ENCODE measurements around the gene ATP8B3. TPM values are rescaled to one million over a fixed set of nuclear protein-coding genes. Genes with fewer than 3 reads are reported as not detected.
A peak's percentile ranks its signal among the peaks of the same experiment; 100 is the strongest.

Gene ATP8B3
- total RNA-seq, 1 donor from 2014 or later, result 5.2 TPM

DNA sequence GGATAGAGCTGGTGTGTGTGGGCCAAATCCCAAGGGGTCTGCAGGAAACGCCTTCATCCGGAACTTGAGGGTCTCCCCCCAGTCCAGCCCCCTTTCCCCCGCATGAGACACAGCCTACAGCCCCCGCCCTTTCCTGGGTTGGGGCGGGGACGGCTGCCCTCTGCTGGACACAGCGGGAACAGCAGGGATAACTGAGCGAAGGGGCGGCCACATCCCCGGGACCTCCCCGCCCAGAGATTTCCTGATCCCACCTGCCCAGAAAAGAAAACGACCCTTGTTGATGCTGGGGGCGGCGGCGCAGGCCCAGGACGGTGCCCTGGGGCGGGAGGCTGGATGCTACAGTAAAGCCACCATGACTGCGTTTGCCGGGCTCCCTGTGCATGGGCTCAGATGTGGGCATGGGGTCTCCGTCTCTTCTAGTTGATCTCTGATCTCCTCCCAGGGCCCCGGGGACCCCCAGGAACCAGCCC lies 44.6 kb downstream of the ATP8B3 start:
- no peak for DNase-seq (ENCODE audit: extremely low spot score, unreplicated experiment)
- Mint-ChIP-seq H3K36me3 (ENCODE audit: unreplicated experiment) (no peaks in the 10 kb centered on the region), H3K4me1 (ENCODE audit: unreplicated experiment) (no peaks in the 10 kb centered on the region), H3K27ac (ENCODE audit: unreplicated experiment) (no peak overlapping the region), H3K27me3 (ENCODE audit: unreplicated experiment) (peaks cover 46% of the 10 kb centered on the region), H3K9me3 (ENCODE audit: unreplicated experiment) (peaks cover 12% of the 10 kb centered on the region), H3K4me3 (ENCODE audit: unreplicated experiment) (no peak overlapping the region)
- TF ChIP-seq, protein P1, sequence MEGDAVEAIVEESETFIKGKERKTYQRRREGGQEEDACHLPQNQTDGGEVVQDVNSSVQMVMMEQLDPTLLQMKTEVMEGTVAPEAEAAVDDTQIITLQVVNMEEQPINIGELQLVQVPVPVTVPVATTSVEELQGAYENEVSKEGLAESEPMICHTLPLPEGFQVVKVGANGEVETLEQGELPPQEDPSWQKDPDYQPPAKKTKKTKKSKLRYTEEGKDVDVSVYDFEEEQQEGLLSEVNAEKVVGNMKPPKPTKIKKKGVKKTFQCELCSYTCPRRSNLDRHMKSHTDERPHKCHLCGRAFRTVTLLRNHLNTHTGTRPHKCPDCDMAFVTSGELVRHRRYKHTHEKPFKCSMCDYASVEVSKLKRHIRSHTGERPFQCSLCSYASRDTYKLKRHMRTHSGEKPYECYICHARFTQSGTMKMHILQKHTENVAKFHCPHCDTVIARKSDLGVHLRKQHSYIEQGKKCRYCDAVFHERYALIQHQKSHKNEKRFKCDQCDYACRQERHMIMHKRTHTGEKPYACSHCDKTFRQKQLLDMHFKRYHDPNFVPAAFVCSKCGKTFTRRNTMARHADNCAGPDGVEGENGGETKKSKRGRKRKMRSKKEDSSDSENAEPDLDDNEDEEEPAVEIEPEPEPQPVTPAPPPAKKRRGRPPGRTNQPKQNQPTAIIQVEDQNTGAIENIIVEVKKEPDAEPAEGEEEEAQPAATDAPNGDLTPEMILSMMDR (IDR thresholded peaks at IDR 0.05), result peak; percentile 93

DNA sequence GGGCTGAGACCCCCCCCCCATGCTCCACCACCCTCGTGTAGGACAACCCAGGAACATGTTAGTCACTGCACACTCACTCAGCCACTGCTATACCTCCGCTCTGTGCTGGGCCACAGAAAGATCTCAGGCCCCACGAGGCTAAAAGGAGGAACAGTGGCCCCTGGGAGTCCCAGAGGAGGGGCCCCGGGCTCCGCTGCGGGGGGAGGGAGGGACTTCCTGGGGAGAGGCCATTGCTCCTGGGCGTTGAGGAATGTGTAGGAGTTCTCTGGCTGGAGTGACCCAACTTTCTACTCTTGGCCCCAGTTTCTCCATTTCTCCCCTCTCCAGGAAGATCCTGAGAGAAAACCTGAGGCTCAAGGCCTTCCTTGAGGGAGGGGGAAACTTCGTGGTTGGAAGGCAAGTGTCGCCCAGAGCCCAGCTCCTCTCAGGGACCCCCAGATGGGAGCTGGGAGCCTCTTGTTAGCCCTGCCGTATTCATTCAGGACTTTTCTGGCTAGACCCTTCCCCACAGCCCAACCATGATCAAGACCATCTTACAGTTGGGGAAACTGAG lies 45.2 kb downstream of the ATP8B3 start:
- DNase-seq (ENCODE audit: extremely low spot score, unreplicated experiment), result no peak
- Mint-ChIP-seq H3K27me3 (ENCODE audit: unreplicated experiment) (peaks cover 44% of the 10 kb centered on the region), H3K9me3 (ENCODE audit: unreplicated experiment) (peaks cover 12% of the 10 kb centered on the region), H3K4me3 (ENCODE audit: unreplicated experiment) (no peak overlapping the region), H3K4me1 (ENCODE audit: unreplicated experiment) (no peaks in the 10 kb centered on the region), H3K27ac (ENCODE audit: unreplicated experiment) (no peak overlapping the region), H3K36me3 (ENCODE audit: unreplicated experiment) (no peaks in the 10 kb centered on the region)
- TF ChIP-seq, protein P1 (IDR thresholded peaks at IDR 0.05), result no peak

DNA sequence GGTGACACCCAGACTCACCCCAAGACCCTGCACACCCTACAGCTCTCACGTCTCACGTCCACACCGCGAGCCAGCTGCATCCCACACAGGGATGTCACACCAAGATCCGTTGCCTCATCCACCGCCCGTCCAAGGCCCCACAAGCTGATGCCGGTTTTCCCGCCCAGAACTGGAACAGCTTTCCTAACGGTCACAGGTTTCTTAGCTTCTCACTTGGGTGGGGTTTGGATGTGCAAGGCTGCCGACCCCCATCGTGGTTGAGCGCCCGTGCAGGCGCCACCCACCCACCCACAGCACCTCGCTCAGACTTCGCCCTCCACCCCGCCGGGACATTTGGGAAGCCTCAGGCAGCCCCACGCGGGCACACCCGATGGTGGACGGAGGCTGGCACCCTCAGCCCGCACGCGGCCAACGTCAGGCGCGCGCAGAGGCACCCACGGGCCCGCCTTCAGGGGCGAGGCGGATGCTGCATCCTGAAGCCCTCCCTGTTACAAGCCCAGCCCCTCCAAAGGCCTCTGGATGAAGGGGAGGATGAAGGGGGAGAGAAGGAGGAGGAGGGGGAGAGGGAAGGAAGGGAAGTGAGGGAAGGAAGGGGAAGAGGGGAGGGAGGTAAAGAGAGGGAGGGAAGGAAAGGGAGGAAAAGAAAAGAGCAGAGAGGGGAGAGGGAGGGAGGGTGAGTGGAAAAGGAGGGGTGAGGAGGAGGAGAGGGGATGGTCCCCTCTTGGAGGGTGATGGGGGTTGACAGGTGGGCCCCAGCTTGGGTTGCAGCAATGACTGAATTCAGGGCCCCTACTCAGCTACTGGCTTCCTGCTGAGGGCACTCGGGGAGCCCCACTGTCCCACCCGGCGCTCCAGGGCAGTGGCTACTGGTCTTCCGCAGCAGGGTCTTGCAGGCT lies 45.9 kb downstream of the ATP8B3 start:
- no peak for DNase-seq (ENCODE audit: extremely low spot score, unreplicated experiment)
- H3K27me3 Mint-ChIP-seq (ENCODE audit: unreplicated experiment), result peaks cover 50% of the 10 kb centered on the region
- peaks cover 12% of the 10 kb centered on the region for H3K9me3 Mint-ChIP-seq (ENCODE audit: unreplicated experiment)
- H3K4me1 Mint-ChIP-seq (ENCODE audit: unreplicated experiment), result no peaks in the 10 kb centered on the region
- TF ChIP-seq, protein P1 (IDR thresholded peaks at IDR 0.05), result no peak
- H3K36me3 Mint-ChIP-seq (ENCODE audit: unreplicated experiment), result no peaks in the 10 kb centered on the region
- no peak overlapping the region for H3K27ac Mint-ChIP-seq (ENCODE audit: unreplicated experiment)
- H3K4me3 Mint-ChIP-seq (ENCODE audit: unreplicated experiment), result no peak overlapping the region

GRCh38 chr19:1765232-1765903 lies 46.7 kb downstream of the ATP8B3 start:
- TF ChIP-seq, protein P1 (IDR thresholded peaks at IDR 0.05), result no peak
- no peak for DNase-seq (ENCODE audit: extremely low spot score, unreplicated experiment)
- Mint-ChIP-seq H3K9me3 (ENCODE audit: unreplicated experiment) (peaks cover 5% of the 10 kb centered on the region), H3K4me1 (ENCODE audit: unreplicated experiment) (no peaks in the 10 kb centered on the region), H3K4me3 (ENCODE audit: unreplicated experiment) (no peak overlapping the region), H3K36me3 (ENCODE audit: unreplicated experiment) (no peaks in the 10 kb centered on the region), H3K27ac (ENCODE audit: unreplicated experiment) (no peak overlapping the region), H3K27me3 (ENCODE audit: unreplicated experiment) (peaks cover 51% of the 10 kb centered on the region)

- Mint-ChIP-seq H3K27ac (ENCODE audit: unreplicated experiment) (no peak overlapping the region), H3K4me1 (ENCODE audit: unreplicated experiment) (no peaks in the 10 kb centered on the region), H3K36me3 (ENCODE audit: unreplicated experiment) (no peaks in the 10 kb centered on the region), H3K4me3 (ENCODE audit: unreplicated experiment) (no peak overlapping the region), H3K27me3 (ENCODE audit: unreplicated experiment) (peaks cover 55% of the 10 kb centered on the region), H3K9me3 (ENCODE audit: unreplicated experiment) (no peaks in the 10 kb centered on the region)
- TF ChIP-seq, protein P1 (IDR thresholded peaks at IDR 0.05), result no peak
- no peak for DNase-seq (ENCODE audit: extremely low spot score, unreplicated experiment)
Measured at GRCh38 chr19:1764729-1765128, 47.3 kb downstream of the ATP8B3 start.

Measured in osteocyte (in vitro differentiated cells).